Tibial nerve (tissue), 4 donors: ENCODE measurements around the gene PRPSAP1. TPM values are rescaled to one million over a fixed set of nuclear protein-coding genes. Genes with fewer than 3 reads are reported as not detected.
"Not testable (repeated sequence)": the region's sequence is repeated elsewhere in the genome, so short reads cannot be mapped to it uniquely, and the experiment has no call there.

Experiments
- DNase-seq, 2 donors: peaks; one replicate each; pipeline ENCODE4 v3.0.0-alpha.2; 2019; ENCODE audit warnings: low spot score in 2 of 2
- H3K27ac ChIP-seq, 4 donors: fragments of 200-600 bp; sonication (generic) in 3 of 4; one replicate each; pipeline ENCODE4 v1.5.1; 2017 to 2019; ENCODE audit warnings: mild to moderate bottlenecking in 1 of 4
- H3K27me3 ChIP-seq, 2 donors: fragments of 200-600 bp; sonication (generic) in 1 of 2; one replicate each; pipeline versions ENCODE4 v1.5.1 to v1.6.0; 2017 to 2019
- H3K36me3 ChIP-seq, 3 donors: fragments of 200-600 bp; sonication (generic); one replicate each; pipeline ENCODE4 v1.5.1; 2018 to 2019
- H3K4me1 ChIP-seq, 4 donors: fragments of 200-600 bp; sonication (generic) in 3 of 4; one replicate each; pipeline ENCODE4 v1.5.1; 2017 to 2019
- H3K4me3 ChIP-seq, 4 donors: fragments of 200-600 bp; sonication (generic) in 3 of 4; one replicate each; pipeline ENCODE4 v1.5.1; 2017 to 2019; ENCODE audit warnings: mild to moderate bottlenecking in 1 of 4, moderate library complexity in 1 of 4
- H3K9me3 ChIP-seq, 4 donors: fragments of 200-600 bp; sonication (generic) in 3 of 4; one replicate each; pipeline ENCODE4 v1.5.1; 2017 to 2019
- CTCF ChIP-seq, 5 experiments: fragments of 200-600 bp in 3 of 5; fragments of 450-650 bp in 2 of 5; sonication (generic) in 3 of 5; IDR thresholded peaks; one replicate each; pipeline ENCODE4 v1.5.1; 2016 to 2019; ENCODE audit warnings: antibody characterized with exemption in 5 of 5, mild to moderate bottlenecking in 3 of 5, moderate library complexity in 2 of 5
- EP300 ChIP-seq, 2 donors: sonication (generic); formaldehyde crosslinking; IDR thresholded peaks; one replicate each; pipeline ENCODE4 v1.6.1; 2017; ENCODE audit warnings: antibody characterized with exemption in 2 of 2, mild to moderate bottlenecking in 1 of 2
- POLR2A ChIP-seq, 2 donors: fragments of 450-650 bp; IDR thresholded peaks; one replicate each; pipeline ENCODE4 v1.6.1; 2017; ENCODE audit warnings: antibody characterized with exemption in 2 of 2, mild to moderate bottlenecking in 2 of 2, moderate library complexity in 2 of 2
- WGBS, 2 donors: methylation state at CpG; one replicate each; pipeline ENCODE4 v1.1.5; 2018; 5-methylcytosine and 5-hydroxymethylcytosine counted together
- total RNA-seq, 4 donors: library from RNA; depleted of rRNA; stranded (reverse); fragments of >200 nt; gene quantifications; one replicate each; pipeline ENCODE4 v1.1.0, GENCODE V29; 2016

Gene PRPSAP1
- total RNA-seq, 4 donors from 2014 or later: 66.8 to 108 (median 96.2) TPM

GRCh38 chr17:76271669-76272540 lies 81.8 kb downstream of the PRPSAP1 start:
- no peaks in the 10 kb centered on the region for H3K27me3 ChIP-seq
- H3K36me3 ChIP-seq: peaks cover 0 to 37% (median 0%) of the 10 kb centered on the region in 3 donors
- H3K4me1 ChIP-seq: peaks cover 2 to 75% (median 54%) of the 10 kb centered on the region in 4 donors
- DNase-seq: no peak
- no peak for TF ChIP-seq POLR2A (IDR thresholded peaks at IDR 0.05)
- peak in 1 of 2 donors; percentile 7 for TF ChIP-seq EP300 (IDR thresholded peaks at IDR 0.05)
- H3K9me3 ChIP-seq: no peaks in the 10 kb centered on the region
- WGBS, 2 donors: 8 to 18% methylated on average over 26 to 29 of the region's 38 CpGs
- peak overlapping the region; percentile 71 to 97 (median 76) for H3K27ac ChIP-seq
- peak overlapping the region; percentile 4 to 36 (median 30) for H3K4me3 ChIP-seq

GRCh38 chr17:76270770-76271668 lies 82.7 kb downstream of the PRPSAP1 start:
- Histone ChIP-seq H3K36me3 (peaks cover 0 to 28% (median 0%) of the 10 kb centered on the region in 3 donors), H3K27me3 (no peaks in the 10 kb centered on the region), H3K9me3 (no peaks in the 10 kb centered on the region), H3K4me3 (peak overlapping the region in 1 of 4 donors; percentile 36), H3K27ac (peak overlapping the region; percentile 71 to 97 (median 76)), H3K4me1 (peaks cover 2 to 81% (median 59%) of the 10 kb centered on the region in 4 donors)
- 72 to 84% methylated on average over 13 of the region's 14 CpGs for WGBS, 2 donors
- no peak for DNase-seq
- no peak for TF ChIP-seq POLR2A (IDR thresholded peaks at IDR 0.05)

- no peaks in the 10 kb centered on the region for H3K9me3 ChIP-seq
- H3K36me3 ChIP-seq: peaks cover 0 to 23% (median 0%) of the 10 kb centered on the region in 3 donors
- TF ChIP-seq POLR2A (IDR thresholded peaks at IDR 0.05) (no peak), EP300 (IDR thresholded peaks at IDR 0.05) (no peak), CTCF (IDR thresholded peaks at IDR 0.05) (no peak)
- WGBS, 2 donors: 79 to 80% methylated on average over 25 to 26 of the region's 26 CpGs
- DNase-seq: no peak
- H3K27me3 ChIP-seq: no peaks in the 10 kb centered on the region
- H3K4me1 ChIP-seq: peaks cover 2 to 81% (median 59%) of the 10 kb centered on the region in 4 donors
- H3K4me3 ChIP-seq: no peak overlapping the region
- H3K27ac ChIP-seq: peak overlapping the region in 3 of 4 donors; percentile 58 to 97 (median 94)
These were observed 83.6 kb downstream of the PRPSAP1 start for GRCh38 chr17:76270127-76270592.

GRCh38 chr17:76268991-76269981 lies 84.4 kb downstream of the PRPSAP1 start:
- TF ChIP-seq POLR2A (IDR thresholded peaks at IDR 0.05) (no peak), CTCF (IDR thresholded peaks at IDR 0.05) (no peak), EP300 (IDR thresholded peaks at IDR 0.05) (no peak)
- 75 to 76% methylated on average over 12 of the region's 12 CpGs for WGBS, 2 donors
- H3K36me3 ChIP-seq: peaks cover 0 to 23% (median 0%) of the 10 kb centered on the region in 3 donors
- DNase-seq: no peak
- no peaks in the 10 kb centered on the region for H3K9me3 ChIP-seq
- H3K27ac ChIP-seq: peak overlapping the region; percentile 69 to 97 (median 90)
- H3K27me3 ChIP-seq: no peaks in the 10 kb centered on the region
- H3K4me1 ChIP-seq: peaks cover 2 to 85% (median 62%) of the 10 kb centered on the region in 4 donors
- H3K4me3 ChIP-seq: no peak overlapping the region

GRCh38 chr17:76268015-76268749 lies 85.5 kb downstream of the PRPSAP1 start:
- Histone ChIP-seq H3K27me3 (no peaks in the 10 kb centered on the region), H3K9me3 (no peaks in the 10 kb centered on the region), H3K4me1 (peaks cover 2 to 85% (median 68%) of the 10 kb centered on the region in 4 donors), H3K36me3 (peaks cover 0 to 23% (median 0%) of the 10 kb centered on the region in 3 donors), H3K27ac (peak overlapping the region; percentile 69 to 97 (median 90)), H3K4me3 (peak overlapping the region in 1 of 4 donors; percentile 81)
- peak; percentile 67 to 73 for TF ChIP-seq POLR2A (IDR thresholded peaks at IDR 0.05)
- TF ChIP-seq CTCF (IDR thresholded peaks at IDR 0.05): peak in 1 of 5 experiments; percentile 15
- TF ChIP-seq EP300 (IDR thresholded peaks at IDR 0.05): peak; percentile 54 to 95
- DNase-seq: peak; percentile 70 to 83
- 16 to 30% methylated on average over 4 to 9 of the region's 9 CpGs for WGBS, 2 donors

GRCh38 chr17:76267581-76268001 lies 86.1 kb downstream of the PRPSAP1 start:
- 83 to 85% methylated on average over 13 of the region's 13 CpGs for WGBS, 2 donors
- peak overlapping the region; percentile 69 to 97 (median 90) for H3K27ac ChIP-seq
- peaks cover 2 to 85% (median 71%) of the 10 kb centered on the region in 4 donors for H3K4me1 ChIP-seq
- not testable (repeated sequence) for DNase-seq, H3K27me3 ChIP-seq, H3K9me3 ChIP-seq
- peak overlapping the region in 2 of 4 donors; percentile 76 to 81 for H3K4me3 ChIP-seq
- H3K36me3 ChIP-seq: peaks cover 0 to 23% (median 0%) of the 10 kb centered on the region in 3 donors
